GM18499 (cell line): Measurements from ENCODE around the gene CCER1.
"Not testable (repeated sequence)": the region's sequence is repeated elsewhere in the genome, so short reads cannot be mapped to it uniquely, and the experiment has no call there.

Source experiments
- ATAC-seq: cut with Tn5 transposase; IDR thresholded peaks from one replicate; pipeline ENCODE4 v1.9.1; 2021; ENCODE audit warnings: moderate number of reproducible peaks; ENCODE audit not compliant: insufficient read depth, unreplicated experiment

The CCER1 gene, protein sequence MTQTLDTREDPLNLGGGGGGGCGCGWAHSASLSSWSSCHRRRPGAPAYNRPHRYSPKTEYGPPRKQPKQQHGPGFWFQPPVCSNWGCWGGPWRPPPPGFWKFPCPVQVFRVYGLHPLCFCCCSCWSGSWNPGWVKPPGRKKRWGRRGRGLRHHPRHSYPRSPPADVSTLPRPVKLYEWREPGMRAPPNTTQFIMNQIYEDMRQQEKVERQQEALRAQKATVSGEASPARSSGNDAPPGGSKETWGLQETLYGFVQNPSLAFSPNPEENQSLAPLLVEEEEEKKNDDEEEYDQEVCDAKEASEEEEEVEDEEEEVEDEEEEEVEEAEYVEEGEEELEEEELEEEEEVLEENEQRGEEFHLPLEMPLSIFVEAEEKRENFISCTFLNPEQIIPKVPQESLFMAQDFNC

DNA sequence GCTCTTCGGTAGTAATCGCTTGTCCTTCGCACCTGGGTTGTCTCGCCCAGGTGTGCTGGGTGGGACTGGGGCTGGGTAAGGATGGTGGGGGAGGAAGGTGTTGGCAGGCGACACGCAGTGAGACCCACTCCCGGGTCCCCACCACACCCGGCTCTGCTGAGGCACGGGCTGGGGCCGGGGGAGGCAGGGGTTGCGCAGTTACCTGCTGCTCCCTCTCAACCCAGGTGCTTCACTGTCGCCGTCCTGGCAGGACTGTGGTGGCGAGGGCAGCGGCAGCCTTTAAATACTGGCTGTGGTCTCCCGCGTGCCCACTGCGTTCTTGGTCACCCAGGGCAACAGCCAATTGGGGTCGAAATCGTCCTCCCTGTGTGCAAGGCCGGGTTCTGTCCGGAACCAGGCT lies at the start of gene CCER1:
Gene CCER1 (minus strand): TSS at position 256 of the 400 bp plus-strand sequence. CDS start 434 bp downstream, outside the sequence.
- ATAC-seq = no peak

DNA sequence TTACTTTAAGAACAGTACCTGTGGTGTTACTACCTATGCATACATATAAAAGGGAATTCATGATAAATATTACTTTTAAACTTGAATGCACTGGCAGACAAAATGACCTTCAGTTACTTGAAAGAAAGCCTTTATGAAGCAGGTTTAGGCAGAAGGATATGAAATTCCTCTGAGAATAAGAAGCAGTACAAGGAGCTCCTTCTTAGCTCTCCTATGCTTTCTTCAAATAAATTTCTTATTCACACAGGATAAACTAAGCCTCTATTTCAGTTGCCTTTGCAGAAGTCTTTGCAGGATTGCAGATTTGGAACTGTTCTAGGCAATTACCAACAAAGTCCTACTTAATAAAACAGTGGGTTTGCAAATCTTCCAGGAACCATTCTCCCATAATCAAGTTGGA lies 48.8 kb upstream of the CCER1 start:
- ATAC-seq = no peak

DNA sequence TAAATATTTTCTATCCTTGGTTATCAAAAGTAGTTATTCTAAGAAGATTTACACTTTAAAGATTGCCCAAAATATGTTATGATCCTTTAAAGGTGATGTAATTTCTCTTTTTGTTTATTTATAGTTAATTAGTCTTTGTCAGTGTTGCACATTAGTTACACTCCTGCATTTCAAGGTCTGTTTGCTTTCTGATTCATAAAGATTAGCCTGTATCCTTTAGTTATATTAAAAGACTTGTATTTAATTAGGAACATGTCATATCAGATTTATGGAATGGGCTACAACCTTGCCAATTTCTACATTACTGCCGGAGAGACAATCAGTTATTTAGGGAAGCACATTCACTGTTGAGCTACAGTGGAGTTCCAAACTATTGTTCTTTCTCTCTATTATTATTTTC lies 46.3 kb upstream of the CCER1 start:
- no peak for ATAC-seq

DNA sequence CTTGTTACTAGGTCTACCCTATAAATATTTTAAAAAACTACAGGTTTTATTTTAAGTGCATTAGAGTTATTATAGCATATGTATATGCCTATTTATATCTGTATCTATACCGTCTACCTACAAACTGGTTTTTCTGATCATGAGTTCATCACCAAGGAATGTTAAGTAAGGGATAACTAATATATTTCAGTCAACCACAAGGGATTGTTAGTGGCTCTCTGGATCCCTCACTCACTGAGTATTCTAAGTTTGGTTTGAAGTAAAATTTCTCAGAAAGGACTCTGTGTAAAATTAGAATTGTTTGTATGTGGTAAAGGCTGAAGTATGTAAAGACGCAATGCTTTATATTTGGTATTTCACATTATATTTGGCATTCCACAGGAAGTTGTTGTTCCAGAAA lies 45.0 kb upstream of the CCER1 start:
- ATAC-seq = no peak

DNA sequence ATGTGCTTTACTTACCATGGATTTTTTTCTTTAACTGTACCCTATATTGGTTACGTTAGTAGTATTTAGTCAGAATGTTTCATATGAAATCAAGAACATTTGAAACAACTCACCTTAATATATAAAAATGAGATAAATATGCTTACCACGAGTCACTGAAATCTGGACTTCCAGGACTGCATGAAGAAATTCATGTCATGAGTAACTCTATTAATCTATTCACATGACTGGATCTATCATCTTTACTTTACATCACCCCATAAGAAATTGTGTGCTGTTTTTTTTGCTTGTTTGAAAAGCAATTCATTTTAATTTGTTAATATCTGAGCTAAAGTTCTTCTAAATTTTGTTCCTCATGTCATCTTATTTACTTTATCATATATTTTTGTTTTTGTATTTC lies 44.6 kb upstream of the CCER1 start:
- no peak for ATAC-seq

DNA sequence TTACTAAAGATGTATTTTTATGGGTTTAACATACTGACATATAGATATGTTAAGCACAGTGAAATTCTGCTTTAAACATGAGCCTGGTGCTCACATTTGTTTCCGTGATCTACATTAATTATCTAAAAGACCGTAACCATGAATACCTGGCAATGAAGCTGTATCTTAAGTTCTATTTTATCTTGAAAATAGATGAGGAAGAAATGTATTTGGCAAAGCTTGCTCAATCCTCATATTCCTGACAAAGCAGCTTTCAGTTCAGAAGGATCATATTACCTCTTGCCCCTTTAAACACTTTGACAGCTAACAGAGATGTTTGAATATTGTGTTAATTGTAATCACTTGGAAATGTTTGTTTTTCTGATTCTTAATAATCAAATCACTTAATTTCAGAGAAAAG lies 40.0 kb upstream of the CCER1 start:
- ATAC-seq = no peak

DNA sequence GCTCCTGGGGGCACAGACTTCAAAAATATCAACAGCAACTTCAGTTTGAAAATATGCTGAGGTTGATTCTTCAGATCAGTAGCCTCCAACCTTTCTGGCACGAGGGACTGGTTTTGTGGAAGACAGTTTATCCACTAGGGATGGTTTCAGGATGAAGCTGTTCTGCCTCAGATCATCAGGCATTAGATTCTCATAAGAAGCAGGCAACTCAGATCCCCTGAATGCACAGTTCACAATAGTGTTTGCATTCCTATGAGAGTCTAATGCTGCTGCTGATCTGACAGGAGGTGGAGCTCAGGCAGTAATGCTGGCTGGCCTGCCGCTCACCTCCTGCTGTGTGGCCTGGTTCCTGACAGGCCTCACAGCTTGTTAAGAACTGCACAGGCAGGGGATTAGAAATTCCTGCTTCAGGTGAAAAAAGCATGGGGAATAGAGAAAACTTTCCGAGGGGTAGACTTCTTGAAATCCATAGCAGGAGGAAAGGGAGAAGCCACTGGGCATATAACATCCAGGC lies 37.0 kb upstream of the CCER1 start:
- ATAC-seq = no peak

DNA sequence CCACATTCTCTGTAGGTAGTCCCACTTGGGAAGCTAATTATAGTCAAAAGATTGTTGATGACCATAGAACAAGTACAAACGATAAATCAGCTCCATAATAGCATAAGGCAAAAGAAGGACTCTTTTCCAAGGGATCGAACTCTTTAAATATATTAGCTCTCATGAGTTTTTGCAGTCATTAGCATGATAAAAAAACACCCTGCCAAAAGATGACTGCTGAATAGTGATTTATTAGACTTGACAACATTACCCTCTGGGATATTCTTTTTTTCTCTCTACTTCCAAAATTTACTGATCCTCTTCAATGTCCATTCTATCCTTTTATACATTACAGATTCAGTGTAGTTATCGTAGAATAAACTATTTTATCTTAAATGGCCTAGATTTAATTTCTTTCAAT lies 35.6 kb upstream of the CCER1 start:
- no peak for ATAC-seq

DNA sequence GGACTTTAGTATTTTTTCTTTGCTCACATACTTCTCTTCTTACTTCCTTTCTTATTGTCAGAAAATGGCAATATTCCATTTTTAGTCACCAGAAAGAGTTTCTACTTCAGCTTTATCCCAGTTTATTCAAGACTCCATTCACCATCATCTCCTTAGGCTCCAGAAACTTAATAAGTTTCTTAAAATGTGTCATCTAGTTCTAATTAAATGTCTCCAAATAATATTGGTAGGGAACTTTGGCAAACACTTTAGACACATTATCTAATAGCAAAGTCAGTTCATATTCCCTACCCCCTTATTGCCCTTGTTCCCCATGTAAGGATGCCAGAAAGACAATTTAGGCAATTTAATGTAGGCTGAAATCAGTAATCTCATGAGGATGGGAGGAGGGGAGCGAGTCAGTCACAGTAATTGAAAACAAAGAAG lies 34.7 kb upstream of the CCER1 start:
- ATAC-seq = no peak

DNA sequence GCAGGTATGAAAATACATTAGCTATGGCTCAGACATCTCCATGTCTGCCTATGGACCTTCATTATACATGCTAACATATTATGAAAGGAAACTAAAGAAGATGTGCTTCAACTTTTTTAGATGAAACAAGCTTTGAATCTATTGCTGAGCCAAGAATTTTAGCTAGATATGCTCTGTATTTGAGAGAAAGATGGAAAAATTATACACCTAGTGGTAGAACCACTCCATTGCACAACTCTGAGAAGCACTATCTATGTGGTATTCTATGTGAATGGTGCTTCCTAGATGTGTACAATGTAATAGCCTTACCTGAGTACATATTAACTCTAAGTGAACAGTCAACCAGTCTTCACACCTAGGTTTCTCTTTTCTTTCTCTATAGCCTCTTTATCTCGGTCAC lies 32.5 kb upstream of the CCER1 start:
- ATAC-seq = no peak

DNA sequence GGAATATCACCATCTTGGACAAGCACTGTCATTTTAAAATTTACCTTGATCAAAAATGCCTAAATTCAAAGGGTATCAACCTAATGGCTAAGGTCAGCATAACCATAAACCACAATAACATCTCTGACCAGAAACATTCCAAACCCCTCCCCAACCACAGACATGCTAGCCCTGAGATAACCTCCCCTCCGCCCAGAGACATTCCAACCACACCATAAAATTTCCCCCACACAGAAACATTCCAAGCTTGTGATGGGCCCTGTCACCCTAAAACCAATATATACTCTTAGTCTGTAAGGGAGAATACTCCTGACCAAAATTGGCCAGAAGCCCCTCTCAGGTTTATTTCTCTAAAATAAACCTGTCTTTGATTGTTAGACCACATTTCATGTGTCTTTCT lies 32.1 kb upstream of the CCER1 start:
- no peak for ATAC-seq

DNA sequence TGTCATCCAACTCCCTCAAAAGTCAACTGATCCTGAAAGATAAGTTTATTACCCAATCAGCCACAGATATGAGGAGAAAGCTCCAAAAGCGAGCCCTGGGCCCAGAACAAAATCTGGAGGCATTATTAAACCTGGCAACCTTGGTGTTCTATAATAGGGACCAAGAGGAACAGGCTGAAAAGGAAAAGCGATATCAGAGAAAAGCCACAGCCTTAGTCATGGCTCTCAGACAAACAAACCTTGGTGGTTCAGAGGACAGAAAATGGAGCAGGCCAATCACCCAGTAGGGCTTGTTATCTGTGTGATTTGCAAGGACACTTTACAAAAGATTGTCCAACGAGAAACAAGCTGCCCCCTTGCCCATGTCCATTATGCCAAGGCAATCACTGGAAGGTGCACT lies 30.4 kb upstream of the CCER1 start:
- not testable (repeated sequence) for ATAC-seq

DNA sequence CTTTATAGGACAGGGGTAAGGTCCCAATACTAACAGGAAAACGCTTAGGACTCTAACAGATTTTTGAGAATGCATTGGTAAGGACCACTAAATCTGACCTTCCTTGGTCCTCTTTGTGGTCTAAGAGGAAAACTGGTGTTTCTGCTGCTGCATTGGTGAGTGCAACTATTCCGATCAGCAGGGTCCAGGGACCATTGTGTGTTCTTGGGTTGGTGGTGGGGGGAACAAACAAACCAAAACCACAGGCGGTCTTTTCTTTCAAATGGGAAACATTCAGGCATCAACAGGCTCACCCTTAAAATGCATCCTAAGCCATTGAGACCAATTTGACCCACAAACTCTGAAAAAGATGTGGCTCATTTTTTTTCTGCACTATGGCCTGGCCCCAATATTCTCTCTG lies 29.1 kb upstream of the CCER1 start:
- no peak for ATAC-seq

DNA sequence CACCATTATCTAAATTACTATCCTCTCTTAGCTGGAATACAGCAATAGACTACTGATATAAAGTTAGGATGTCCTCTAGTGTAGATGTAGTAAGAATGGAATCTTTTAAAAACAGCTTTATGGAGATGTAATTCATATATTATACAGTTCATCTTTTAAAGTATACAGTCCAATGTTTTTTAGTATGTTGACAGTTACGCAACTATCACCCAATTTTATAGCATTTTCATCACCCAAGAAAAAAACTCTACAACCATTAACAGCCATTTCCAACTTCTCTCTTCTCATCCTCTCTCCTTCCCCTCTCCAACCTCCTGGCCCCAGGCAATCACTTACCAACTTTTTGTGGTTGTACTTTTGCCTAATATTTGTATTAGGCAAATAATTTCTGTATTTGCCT lies 27.2 kb upstream of the CCER1 start:
- no peak for ATAC-seq

DNA sequence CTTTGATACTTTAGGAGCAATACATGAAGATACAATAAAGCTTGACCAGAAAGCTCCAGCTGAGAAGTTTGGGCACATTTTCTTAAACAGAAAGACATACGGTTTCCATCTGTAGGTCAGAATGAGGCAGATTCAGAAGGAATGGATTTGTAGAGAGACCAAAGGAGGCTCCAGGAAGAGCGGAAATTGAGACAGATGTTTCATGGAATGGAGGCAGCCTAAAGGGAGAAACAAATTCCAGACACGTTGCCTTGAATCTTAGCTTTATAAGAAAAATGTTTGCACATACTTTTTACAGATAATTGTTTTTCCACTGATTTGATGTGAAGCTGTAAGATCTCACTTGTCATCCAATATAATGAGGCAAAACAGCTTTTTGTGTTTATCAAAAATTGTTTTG lies 25.0 kb upstream of the CCER1 start:
- no peak for ATAC-seq

DNA sequence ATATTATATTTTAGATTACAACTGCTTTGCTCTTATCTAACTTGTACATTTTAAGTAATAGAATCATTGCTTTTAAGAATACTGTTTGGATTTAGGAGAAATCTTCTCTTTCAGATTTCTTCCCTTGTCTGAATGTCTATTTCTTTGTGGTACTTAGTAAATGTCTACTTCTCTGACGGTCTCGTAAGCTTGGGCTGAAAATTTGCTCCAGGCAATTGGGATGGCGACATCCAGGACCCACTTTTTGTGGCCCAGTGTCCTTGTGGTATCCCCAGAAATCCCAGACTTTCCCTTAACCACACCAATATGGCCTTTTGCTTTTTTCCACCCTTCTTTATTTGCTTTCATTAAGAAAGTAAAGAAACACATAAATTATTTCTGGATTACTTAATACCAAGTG lies 24.0 kb upstream of the CCER1 start:
- no peak for ATAC-seq

DNA sequence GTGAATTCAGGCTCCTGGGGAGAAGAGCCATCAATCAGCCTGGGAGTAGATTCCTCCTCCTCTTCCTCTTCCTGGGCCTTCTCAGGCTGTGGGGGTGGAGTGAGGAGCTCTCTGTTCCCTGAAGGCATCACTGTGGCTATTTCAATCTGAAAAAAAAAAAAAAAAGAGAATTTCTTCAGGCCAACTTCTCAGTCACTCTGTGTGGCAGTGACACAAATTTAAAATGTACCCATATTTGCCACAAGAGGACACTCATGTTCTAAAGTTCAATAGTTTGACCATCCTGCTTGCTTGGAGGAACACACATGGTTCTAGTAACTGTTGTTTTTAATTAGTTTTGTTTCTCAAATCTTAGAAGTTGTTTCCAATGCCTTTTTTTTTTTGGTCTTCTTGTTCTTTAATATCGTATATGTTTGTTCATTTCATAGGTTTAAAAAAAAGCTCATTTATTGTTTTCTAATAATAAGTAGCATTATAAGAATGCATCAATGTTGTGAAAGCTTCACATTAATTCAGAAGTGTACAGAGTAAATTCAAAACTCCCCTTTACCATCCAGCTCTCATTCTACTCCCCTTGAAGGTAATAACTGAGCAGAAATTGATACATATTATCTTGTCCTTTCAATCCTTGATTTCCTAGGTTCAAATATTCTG lies 23.3 kb upstream of the CCER1 start:
- peak; percentile 89 for ATAC-seq

DNA sequence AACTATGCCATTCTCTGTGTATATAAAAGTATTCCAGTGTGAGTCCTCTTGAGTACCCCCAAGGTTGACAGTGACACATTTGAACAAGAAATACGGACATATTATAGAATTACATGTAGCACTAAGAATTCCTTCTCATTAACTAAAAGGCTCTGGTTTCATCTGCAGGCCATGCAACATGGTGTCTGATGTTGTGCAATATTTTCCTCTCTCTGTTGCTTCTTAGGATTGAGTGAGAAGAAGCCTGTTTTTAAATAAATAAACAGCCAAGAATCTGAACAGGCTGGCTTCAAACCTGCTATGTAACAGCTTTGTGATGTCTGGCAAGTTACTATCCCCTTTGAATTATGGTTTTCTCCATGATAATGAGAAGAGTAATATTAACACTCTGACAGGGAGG lies 22.2 kb upstream of the CCER1 start:
- no peak for ATAC-seq

DNA sequence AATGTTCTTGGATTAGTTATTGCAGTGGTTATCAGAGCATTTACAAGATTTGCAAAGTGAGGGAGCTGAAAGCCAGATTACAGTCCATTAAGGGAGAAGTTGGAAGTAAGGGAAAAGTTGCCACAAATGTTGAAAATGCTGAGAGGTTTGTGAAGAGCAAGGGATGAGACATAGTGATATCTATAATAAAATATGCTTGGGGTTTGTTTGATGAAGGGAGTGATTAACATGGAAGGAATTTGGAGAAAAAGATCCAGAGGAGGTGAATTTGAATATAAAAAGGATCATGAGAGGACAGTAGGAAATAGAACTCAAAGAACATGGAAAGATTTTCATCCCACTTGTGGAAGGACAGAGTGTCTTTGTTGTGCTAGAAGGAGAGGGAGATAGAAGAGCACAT lies 19.3 kb upstream of the CCER1 start:
- no peak for ATAC-seq

DNA sequence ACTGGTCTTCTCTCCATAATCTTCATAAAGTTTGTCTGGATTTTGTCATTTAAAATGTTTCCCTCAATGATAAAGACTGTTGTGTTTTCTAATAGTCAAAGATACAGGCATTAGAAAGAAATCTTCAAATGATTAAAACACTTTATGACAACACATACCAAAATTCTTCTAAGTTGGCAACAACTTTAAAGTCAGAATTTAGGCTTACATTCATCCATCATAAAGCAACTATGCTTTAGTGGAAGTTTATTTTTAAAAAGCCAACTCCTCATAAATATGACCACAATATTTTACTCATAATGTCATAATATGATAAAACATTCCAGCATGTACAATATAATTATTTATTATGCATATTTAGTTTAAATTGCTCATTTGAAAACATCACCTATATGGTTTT lies 17.2 kb upstream of the CCER1 start:
- ATAC-seq = no peak

DNA sequence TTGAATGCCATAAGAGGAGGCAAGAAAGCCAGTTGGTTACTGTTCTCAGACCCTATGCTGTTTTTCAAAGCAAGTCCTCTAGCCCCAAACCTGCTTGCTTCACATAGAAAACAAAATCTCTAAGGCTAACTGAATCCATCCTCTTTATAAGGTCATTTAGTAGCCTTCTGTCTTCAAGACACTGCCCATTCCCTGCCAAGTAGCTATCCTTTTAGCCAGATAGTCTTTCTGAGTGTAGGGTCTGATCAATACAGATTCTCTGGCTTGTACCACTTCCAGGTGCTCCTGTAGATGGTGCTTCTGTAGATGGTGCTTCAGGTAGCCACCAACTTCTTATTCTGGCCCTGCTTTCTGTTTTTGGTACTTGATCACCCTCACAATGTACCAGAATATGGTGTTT lies 15.9 kb upstream of the CCER1 start:
- ATAC-seq = no peak

DNA sequence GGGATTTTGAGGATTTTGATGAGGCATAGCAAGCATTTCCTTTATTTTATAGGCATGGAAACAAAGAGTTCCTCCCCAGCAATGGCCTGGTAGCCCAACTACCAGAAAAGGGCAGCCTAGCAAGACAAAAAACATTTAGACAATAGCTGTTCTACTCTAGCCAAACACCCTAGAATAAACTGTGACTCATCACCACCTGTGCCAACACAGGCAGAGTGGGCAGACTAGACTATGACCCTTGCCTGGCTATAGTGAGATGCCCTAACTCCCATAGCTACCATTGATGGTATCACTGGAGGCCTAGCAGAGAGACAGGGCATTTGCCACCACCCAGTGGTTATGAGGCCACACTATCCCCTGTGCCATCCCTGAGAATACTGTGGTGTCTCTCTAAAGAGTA lies 15.5 kb upstream of the CCER1 start:
- no peak for ATAC-seq
